ENCODE results near the gene BRD4. TPM values are rescaled to one million over a fixed set of nuclear protein-coding genes. Genes with fewer than 3 reads are reported as not detected.

Gene BRD4
- total and polyA plus RNA-seq, 10 of the 15 experiments (the other 5 are each of a cell fraction or from before 2014, with no cell fraction given): 5.3 to 84.4 (median 11.8) TPM

DNA sequence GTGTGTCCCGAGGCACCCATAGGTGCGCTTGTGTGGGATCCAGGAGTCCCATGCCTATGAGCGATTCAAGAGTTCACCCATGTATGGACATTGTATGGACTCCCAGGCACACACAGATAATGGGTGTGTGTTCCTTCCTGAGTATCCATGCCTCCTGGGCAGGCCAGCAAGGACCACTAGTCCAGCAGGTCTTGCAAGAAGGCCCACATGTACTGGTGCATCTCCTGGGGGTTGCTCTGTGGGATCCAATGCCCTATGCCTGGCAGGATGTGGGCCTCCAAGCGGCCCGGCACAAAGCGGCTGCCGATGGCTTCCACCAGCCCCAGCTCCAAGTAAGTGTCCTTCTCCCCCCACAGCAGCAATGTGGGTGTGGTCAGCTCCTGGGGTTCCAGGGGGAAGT is 105.1 kb downstream of the BRD4 start:
- no peak overlapping the region for H3K4me2 ChIP-seq (ENCODE audit: control insufficient read depth, insufficient read depth)
- in situ Hi-C loops (cut with MboI): no loop called here
- CTCF ChIA-PET: interaction anchor here (1.2 kb wide), 1 partner anchor 126 kb away, joined by 4 read pairs; no protein-coding TSS in a partner anchor
- H3K4me3 ChIP-seq: no peak overlapping the region
- WGBS (ENCODE audit: insufficient coverage, insufficient replicate concordance, low lambda C conversion rate, missing lambda C conversion rate): 47% methylated on average over 7 of the region's 7 CpGs
- H4K20me1 ChIP-seq (ENCODE audit: control insufficient read depth, insufficient read depth): no peaks in the 10 kb centered on the region
- no peaks in the 10 kb centered on the region for H3K79me2 ChIP-seq (ENCODE audit: control insufficient read depth, insufficient read depth, low read length)
- FAIRE-seq (no peak), DNase-seq (ENCODE audit: low read depth, low spot score) (no peak), ATAC-seq (no peak)
- SMC1A ChIA-PET (ENCODE audit: uncharacterized antibody, unreplicated experiment): no interaction called here
- POLR2A ChIA-PET: no interaction called here
- intact Hi-C loops (cut with micrococcal nuclease; ENCODE audit: unreplicated experiment): no loop called here
- H3K27ac ChIP-seq (ENCODE audit: control insufficient read depth, insufficient read depth): no peak overlapping the region
- no peak overlapping the region for H2AFZ ChIP-seq (ENCODE audit: control insufficient read depth, low read depth, low read length)
- BruUV-seq (replicated peaks): no TSS peak
- no peaks in the 10 kb centered on the region for H3K9me3 ChIP-seq (replicated peaks; ENCODE audit: control insufficient read depth, insufficient read depth, low read length)
- H3K27me3 ChIP-seq (replicated peaks in 1 of 2; ENCODE audit: control insufficient read depth in 2 of 2, insufficient read depth in 2 of 2, low read length in 1 of 2): peaks cover 5 to 11% of the 10 kb centered on the region in 2 experiments
- H3K4me1 ChIP-seq (ENCODE audit: control insufficient read depth, insufficient read depth, low read length): peaks cover 2% of the 10 kb centered on the region; the same call in 1 of the 2 replicates
- H3K36me3 ChIP-seq (ENCODE audit: control insufficient read depth in 2 of 2, insufficient read depth in 2 of 2, low read length in 1 of 2): no peaks in the 10 kb centered on the region
- no peak overlapping the region for H3K9ac ChIP-seq (ENCODE audit: control insufficient read depth, insufficient read depth, low read length)
- RAD21 ChIA-PET (ENCODE audit: unreplicated experiment): no interaction called here
- TF ChIP-seq EGR1 (IDR thresholded peaks at IDR 0.05; ENCODE audit: borderline replicate concordance in 1 of 2, low read depth in 2 of 2, low read length in 2 of 2) (no peak), NFYB (IDR thresholded peaks at IDR 0.05; ENCODE audit: insufficient read depth, low read depth, low read length) (no peak), ZNF24 (IDR thresholded peaks at IDR 0.05) (no peak), E4F1 (IDR thresholded peaks at IDR 0.05; ENCODE audit: borderline replicate concordance, partially characterized antibody) (no peak), ZNF274 (IDR thresholded peaks at IDR 0.05; ENCODE audit: insufficient read depth, insufficient read length) (no peak), STAT1 (conservative IDR thresholded peaks at IDR 0.05) (no peak), ZNF592 (IDR thresholded peaks at IDR 0.05) (no peak), ZBTB11 (CRISPR knock-in tag; IDR thresholded peaks at IDR 0.05) (no peak), FOXM1 (IDR thresholded peaks at IDR 0.05; ENCODE audit: low read depth, low read length) (no peak), CTCF (IDR thresholded peaks at IDR 0.05 in 2 of 3, conservative IDR thresholded peaks at IDR 0.05 in 1 of 3; ENCODE audit: control insufficient read depth in 2 of 3, extremely low read depth in 1 of 3, insufficient read depth in 1 of 3, low read depth in 3 of 3, low read length in 3 of 3) (no peak)
